ENCODE results near the gene GSK3A. TPM values are rescaled to one million over a fixed set of nuclear protein-coding genes. Genes with fewer than 3 reads are reported as not detected.

Gene GSK3A
- total RNA-seq, 1 experiment from 2014 or later = 70.1 TPM

DNA sequence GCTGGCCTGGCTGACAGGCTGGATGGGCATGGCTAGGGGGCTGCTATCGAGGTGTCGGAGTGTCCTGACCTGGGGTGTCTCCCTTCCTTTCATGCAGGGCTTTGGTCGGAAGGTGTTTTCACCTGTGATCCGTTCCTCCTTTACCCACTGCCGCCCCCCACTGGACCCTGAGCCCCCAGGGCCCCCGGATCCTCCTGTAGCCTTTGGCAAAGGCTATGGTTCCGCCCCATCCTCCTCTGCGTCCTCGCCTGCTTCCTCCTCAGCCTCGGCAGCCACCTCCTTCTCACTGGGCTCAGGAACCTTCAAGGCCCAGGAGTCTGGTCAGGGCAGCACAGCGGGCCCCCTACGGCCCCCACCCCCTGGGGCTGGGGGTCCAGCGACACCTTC, 47.7 kb upstream of the GSK3A start:
- peaks cover 85% of the 10 kb centered on the region for H3K36me3 ChIP-seq (ENCODE audit: insufficient read depth, low read length, poor library complexity, severe bottlenecking)

DNA sequence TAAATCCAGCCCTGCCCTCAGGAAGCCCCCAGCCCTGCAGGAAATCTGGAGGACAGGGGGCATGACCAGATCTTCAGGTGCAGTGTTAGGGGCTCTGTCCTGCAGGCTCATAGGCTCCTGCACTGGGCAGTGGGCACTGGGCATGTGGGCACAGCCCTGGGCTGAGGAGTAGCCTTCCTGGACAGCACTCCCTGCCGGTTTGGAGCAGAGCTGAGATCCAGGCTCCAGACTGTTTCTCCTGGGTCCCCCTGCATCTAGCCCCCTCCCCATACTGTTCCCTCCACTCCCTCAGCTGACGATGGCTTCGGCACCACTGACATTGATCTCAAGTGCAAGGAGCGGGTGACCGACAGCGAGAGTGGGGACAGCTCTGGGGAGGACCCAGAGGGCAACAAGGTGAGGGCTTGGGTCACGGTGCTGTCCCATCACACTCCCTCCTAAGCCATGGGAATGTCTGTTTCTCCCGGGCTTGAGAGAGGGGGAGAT, 47.2 kb upstream of the GSK3A start:
- intact Hi-C loops (cut with micrococcal nuclease; ENCODE audit: unreplicated experiment) = no loop called here
- Histone ChIP-seq H3K36me3 (ENCODE audit: insufficient read depth, low read length, poor library complexity, severe bottlenecking) (peaks cover 79% of the 10 kb centered on the region), H3K4me3 (ENCODE audit: low read depth, low read length, poor library complexity, severe bottlenecking) (no peak overlapping the region), H3K4me1 (ENCODE audit: insufficient read depth, low read length, poor library complexity, severe bottlenecking) (peaks cover 18% of the 10 kb centered on the region), H3K27me3 (replicated peaks; ENCODE audit: insufficient read depth, low read depth, low read length, poor library complexity) (no peaks in the 10 kb centered on the region), H3K9me3 (ENCODE audit: low read depth, low read length, poor library complexity, severe bottlenecking) (no peaks in the 10 kb centered on the region), H3K27ac (ENCODE audit: low read depth, low read length, poor library complexity, severe bottlenecking) (no peak overlapping the region)
- no peak for TF ChIP-seq EZH2 (IDR thresholded peaks at IDR 0.05; ENCODE audit: borderline replicate concordance, low read depth, low read length, poor library complexity, severe bottlenecking)
- TF ChIP-seq, protein P1, sequence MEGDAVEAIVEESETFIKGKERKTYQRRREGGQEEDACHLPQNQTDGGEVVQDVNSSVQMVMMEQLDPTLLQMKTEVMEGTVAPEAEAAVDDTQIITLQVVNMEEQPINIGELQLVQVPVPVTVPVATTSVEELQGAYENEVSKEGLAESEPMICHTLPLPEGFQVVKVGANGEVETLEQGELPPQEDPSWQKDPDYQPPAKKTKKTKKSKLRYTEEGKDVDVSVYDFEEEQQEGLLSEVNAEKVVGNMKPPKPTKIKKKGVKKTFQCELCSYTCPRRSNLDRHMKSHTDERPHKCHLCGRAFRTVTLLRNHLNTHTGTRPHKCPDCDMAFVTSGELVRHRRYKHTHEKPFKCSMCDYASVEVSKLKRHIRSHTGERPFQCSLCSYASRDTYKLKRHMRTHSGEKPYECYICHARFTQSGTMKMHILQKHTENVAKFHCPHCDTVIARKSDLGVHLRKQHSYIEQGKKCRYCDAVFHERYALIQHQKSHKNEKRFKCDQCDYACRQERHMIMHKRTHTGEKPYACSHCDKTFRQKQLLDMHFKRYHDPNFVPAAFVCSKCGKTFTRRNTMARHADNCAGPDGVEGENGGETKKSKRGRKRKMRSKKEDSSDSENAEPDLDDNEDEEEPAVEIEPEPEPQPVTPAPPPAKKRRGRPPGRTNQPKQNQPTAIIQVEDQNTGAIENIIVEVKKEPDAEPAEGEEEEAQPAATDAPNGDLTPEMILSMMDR (conservative IDR thresholded peaks at IDR 0.05; ENCODE audit: low read depth, low read length) = no peak
- CTCF ChIA-PET = no interaction called here
- DNase-seq (ENCODE audit: low spot score) = no peak
- BruUV-seq (replicated peaks) = no TSS peak
- POLR2A ChIA-PET (ENCODE audit: low non-redundant PET) = no interaction called here

More for the DNA sequence above, 47.7 kb upstream of the GSK3A start:
- no peak overlapping the region for H3K27ac ChIP-seq (ENCODE audit: low read depth, low read length, poor library complexity, severe bottlenecking)
- ChIA-PET POLR2A (ENCODE audit: low non-redundant PET) (no interaction called here), CTCF (no interaction called here)
- H3K4me1 ChIP-seq (ENCODE audit: insufficient read depth, low read length, poor library complexity, severe bottlenecking) = peaks cover 13% of the 10 kb centered on the region
- intact Hi-C loops (cut with micrococcal nuclease; ENCODE audit: unreplicated experiment) = no loop called here
- H3K9me3 ChIP-seq (ENCODE audit: low read depth, low read length, poor library complexity, severe bottlenecking) = no peaks in the 10 kb centered on the region
- no peaks in the 10 kb centered on the region for H3K27me3 ChIP-seq (replicated peaks; ENCODE audit: insufficient read depth, low read depth, low read length, poor library complexity)
- BruUV-seq (replicated peaks) = no TSS peak
- TF ChIP-seq, protein P1 (conservative IDR thresholded peaks at IDR 0.05; ENCODE audit: low read depth, low read length) = no peak
- no peak for TF ChIP-seq EZH2 (IDR thresholded peaks at IDR 0.05; ENCODE audit: borderline replicate concordance, low read depth, low read length, poor library complexity, severe bottlenecking)
- H3K4me3 ChIP-seq (ENCODE audit: low read depth, low read length, poor library complexity, severe bottlenecking) = no peak overlapping the region
- no peak for DNase-seq (ENCODE audit: low spot score)

DNA sequence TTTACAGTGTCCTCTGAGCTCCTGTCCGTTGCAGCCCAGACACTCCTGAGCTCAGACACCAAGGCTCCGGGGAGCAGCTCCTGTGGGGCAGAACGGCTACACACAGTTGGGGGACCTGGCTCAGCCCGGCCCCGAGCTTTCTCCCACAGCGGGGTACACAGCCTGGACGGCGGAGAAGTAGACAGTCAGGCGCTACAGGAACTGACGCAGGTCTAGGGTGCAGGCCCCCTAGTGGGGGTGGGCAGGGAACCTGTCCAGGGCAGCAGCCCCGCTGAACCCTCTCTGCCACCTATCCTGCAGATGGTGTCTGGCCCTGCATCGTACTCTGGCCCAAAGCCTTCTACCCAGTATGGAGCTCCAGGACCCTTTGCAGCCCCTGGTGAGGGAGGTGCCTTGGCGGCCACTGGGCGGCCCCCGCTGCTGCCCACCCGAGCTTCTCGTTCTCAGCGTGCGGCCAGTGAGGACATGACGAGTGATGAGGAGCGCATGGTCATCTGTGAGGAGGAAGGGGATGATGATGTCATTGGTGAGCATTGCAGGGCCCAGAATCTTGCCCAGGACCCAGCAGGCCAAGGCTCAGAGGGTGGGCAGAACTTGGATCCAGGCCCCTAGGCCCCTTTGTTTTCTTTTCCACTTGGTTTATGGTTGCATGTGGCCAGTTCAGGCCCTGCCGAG, 46.6 kb upstream of the GSK3A start:
- TF ChIP-seq, protein P1 (conservative IDR thresholded peaks at IDR 0.05; ENCODE audit: low read depth, low read length) = no peak
- no peak for TF ChIP-seq EZH2 (IDR thresholded peaks at IDR 0.05; ENCODE audit: borderline replicate concordance, low read depth, low read length, poor library complexity, severe bottlenecking)
- no peaks in the 10 kb centered on the region for H3K27me3 ChIP-seq (replicated peaks; ENCODE audit: insufficient read depth, low read depth, low read length, poor library complexity)
- H3K9me3 ChIP-seq (ENCODE audit: low read depth, low read length, poor library complexity, severe bottlenecking) = no peaks in the 10 kb centered on the region
- ChIA-PET POLR2A (ENCODE audit: low non-redundant PET) (no interaction called here), CTCF (no interaction called here)
- H3K36me3 ChIP-seq (ENCODE audit: insufficient read depth, low read length, poor library complexity, severe bottlenecking) = peaks cover 73% of the 10 kb centered on the region
- H3K27ac ChIP-seq (ENCODE audit: low read depth, low read length, poor library complexity, severe bottlenecking) = no peak overlapping the region
- BruUV-seq (replicated peaks) = no TSS peak
- H3K4me1 ChIP-seq (ENCODE audit: insufficient read depth, low read length, poor library complexity, severe bottlenecking) = peaks cover 18% of the 10 kb centered on the region
- no peak overlapping the region for H3K4me3 ChIP-seq (ENCODE audit: low read depth, low read length, poor library complexity, severe bottlenecking)
- DNase-seq (ENCODE audit: low spot score) = no peak
- intact Hi-C loops (cut with micrococcal nuclease; ENCODE audit: unreplicated experiment) = no loop called here
